IPS-20b (cell line): ENCODE measurements around the gene MYBL2.

Source experiments
- H3K27ac ChIP-seq: one replicate; pipeline ENCODE4 v1.5.1; 2013; ENCODE audit warnings: low read length
- H3K27me3 ChIP-seq: 2 replicates; pipeline ENCODE4 v1.6.1; 2013; ENCODE audit warnings: mild to moderate bottlenecking, low read length, inconsistent platforms; ENCODE audit not compliant: insufficient read depth
- H3K36me3 ChIP-seq: 2 replicates; pipeline ENCODE4 v1.6.1; 2013; ENCODE audit warnings: low read depth, mild to moderate bottlenecking, inconsistent platforms, low read length, moderate library complexity; ENCODE audit not compliant: insufficient read depth
- H3K4me1 ChIP-seq: 2 replicates; pipeline ENCODE4 v1.6.1; 2013; ENCODE audit warnings: mild to moderate bottlenecking, control low read depth, inconsistent platforms, low read length, moderate library complexity; ENCODE audit not compliant: insufficient read depth
- H3K4me3 ChIP-seq: 2 replicates; pipeline ENCODE4 v1.5.1; 2013; ENCODE audit warnings: mild to moderate bottlenecking, low read length, inconsistent platforms
- H3K9ac ChIP-seq: 2 replicates; pipeline ENCODE4 v1.6.1; 2013; ENCODE audit warnings: low read depth, mild to moderate bottlenecking, inconsistent platforms, low read length, moderate library complexity
- H3K9me3 ChIP-seq: 2 replicates; pipeline ENCODE4 v1.6.1; 2013; ENCODE audit warnings: mild to moderate bottlenecking, low read depth, low read length, inconsistent platforms; ENCODE audit not compliant: insufficient read depth

The MYBL2 gene

DNA sequence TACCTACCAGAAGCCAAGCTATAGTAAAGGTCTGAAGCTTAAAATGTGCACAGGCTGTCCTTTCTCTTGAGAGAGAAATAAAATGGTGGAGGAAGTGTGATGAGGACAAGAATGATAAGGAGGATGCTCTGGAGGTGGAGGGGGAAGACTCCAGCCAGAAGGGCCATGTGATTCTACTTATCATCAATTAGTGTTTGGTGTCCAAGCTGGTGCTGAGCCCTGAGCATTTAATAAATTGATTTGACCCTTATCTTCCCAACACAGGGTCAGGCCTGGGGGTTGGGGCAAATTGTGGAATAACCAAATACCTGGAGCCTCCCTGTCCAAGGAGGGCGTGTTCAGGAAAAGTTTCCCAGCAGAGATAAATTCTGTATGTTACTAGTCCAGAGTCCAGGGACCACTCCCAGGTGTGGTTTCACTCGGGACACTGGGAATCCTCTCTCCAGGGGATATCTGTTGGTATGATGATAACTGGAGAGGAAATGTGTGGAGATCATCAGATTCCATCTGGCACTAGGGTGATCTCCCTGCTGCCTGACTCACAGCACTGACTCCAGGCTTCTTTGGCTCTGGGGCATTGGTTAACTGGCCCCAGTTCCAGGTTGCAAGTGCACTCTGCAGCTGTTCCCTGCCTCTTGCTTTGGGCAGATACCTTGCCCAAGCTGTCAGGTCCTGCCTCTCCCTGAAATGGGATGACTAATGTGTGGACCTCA is 3.8 kb upstream of the MYBL2 start:
- Histone ChIP-seq H3K27me3 (peaks cover 21% of the 10 kb centered on the region), H3K4me1 (no peaks in the 10 kb centered on the region), H3K27ac (no peak overlapping the region), H3K9ac (no peak overlapping the region), H3K9me3 (no peaks in the 10 kb centered on the region), H3K4me3 (no peak overlapping the region), H3K36me3 (no peaks in the 10 kb centered on the region)

DNA sequence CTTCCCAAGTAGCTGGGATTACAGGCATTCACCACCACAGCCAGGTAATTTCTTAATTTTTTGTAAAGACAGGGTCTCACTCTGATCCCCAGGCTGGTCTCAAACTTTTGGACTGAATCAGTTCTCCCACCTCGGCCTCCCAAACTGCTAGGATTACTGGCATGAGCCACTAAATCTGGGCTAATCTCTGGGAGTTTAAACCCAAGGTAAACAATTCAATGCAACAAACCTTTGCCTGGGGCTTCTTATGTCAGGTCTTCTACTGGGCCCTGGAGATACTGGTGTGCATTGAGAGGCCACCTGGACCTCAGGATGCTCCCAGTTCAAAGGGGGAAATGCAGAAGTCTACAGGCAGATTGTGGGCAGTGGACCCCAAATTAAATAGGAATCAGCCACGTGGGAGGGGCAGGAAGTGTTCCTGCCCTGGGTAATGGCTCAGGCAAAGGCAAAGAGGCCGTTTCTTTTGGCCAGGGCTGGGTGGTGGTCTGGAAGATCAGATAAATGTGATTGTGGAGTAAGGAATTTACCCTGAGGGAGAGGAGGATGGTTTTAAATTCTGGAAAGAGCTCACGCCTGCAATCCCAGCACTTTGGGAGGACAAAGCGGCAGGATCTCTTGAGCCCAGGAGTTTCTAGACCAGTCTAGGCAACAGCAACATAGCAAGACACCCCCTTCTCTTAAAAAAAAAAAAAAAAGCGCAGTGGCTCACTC is 1.3 kb upstream of the MYBL2 start:
- H3K4me1 ChIP-seq = no peaks in the 10 kb centered on the region; the same call in 1 of the 2 replicates
- no peaks in the 10 kb centered on the region for H3K9me3 ChIP-seq

GRCh38 chr20:43667341-43668132 is 623 bp downstream of the MYBL2 start:
- Histone ChIP-seq H3K4me1 (no peaks in the 10 kb centered on the region; the same call in 1 of the 2 replicates), H3K4me3 (peak overlapping the region; percentile 92), H3K27ac (peak overlapping the region; percentile 54), H3K27me3 (peaks cover 21% of the 10 kb centered on the region), H3K36me3 (peaks cover 26% of the 10 kb centered on the region), H3K9me3 (no peaks in the 10 kb centered on the region), H3K9ac (peak overlapping the region; percentile 94)

More for the DNA sequence above, 1.3 kb upstream of the MYBL2 start:
- Histone ChIP-seq H3K4me3 (no peak overlapping the region), H3K27me3 (peaks cover 21% of the 10 kb centered on the region), H3K27ac (no peak overlapping the region), H3K9ac (no peak overlapping the region), H3K36me3 (peaks cover 15% of the 10 kb centered on the region; the same call in 1 of the 2 replicates)

DNA sequence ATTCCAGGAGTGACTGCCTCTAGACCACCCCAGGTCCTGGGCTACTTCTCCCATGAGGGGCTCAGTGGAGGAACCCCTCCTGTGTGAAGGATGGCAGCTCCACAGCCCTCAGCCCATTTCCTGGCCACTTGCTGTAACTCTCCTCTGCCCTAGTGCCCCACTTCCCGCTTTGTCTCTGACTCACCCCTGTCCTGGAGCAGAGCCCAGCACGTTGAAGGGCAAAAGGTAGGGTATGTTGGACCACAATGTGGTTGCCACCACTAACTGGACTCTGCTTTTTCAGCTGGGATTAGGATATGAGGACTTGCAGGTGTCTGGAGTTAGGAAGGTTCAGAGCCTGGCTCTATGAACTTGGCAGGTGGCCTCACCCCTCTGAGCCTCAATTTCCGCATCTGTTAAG is 2.4 kb downstream of the MYBL2 start:
- H3K27ac ChIP-seq = no peak overlapping the region
- no peaks in the 10 kb centered on the region for H3K9me3 ChIP-seq
- H3K9ac ChIP-seq = no peak overlapping the region; the same call in 1 of the 2 replicates
- no peaks in the 10 kb centered on the region; the same call in 1 of the 2 replicates for H3K4me1 ChIP-seq
- H3K4me3 ChIP-seq = no peak overlapping the region
- peaks cover 42% of the 10 kb centered on the region for H3K36me3 ChIP-seq
- peaks cover 18% of the 10 kb centered on the region; the same call in 1 of the 2 replicates for H3K27me3 ChIP-seq

- Histone ChIP-seq H3K27ac (no peak overlapping the region), H3K27me3 (peaks cover 12% of the 10 kb centered on the region; the same call in 1 of the 2 replicates), H3K4me3 (no peak overlapping the region), H3K36me3 (peaks cover 48% of the 10 kb centered on the region), H3K9me3 (no peaks in the 10 kb centered on the region), H3K9ac (no peak overlapping the region), H3K4me1 (no peaks in the 10 kb centered on the region; the same call in 1 of the 2 replicates)
Measured at GRCh38 chr20:43670423-43670822, 3.5 kb downstream of the MYBL2 start.

DNA sequence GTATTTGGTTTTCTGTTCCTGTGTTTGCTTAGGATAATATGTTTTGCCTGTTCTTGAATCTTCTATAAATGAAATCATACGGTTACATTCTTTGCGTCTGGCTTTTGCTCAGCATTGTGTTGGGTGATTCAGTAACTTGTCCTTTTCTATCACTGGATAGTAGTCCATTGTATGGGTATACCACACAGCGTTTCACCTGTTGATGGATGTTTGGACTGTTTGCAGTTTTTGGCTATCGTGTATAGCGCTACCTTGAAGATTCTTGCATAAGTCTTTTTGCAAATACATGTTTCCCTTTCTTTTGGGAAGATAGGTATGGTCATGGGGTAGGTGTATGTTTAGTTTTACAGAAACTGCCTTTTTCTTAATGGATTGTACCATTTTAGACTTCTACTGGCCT is 9.5 kb downstream of the MYBL2 start:
- Histone ChIP-seq H3K9ac (no peak overlapping the region), H3K36me3 (peaks cover 78% of the 10 kb centered on the region), H3K27ac (no peak overlapping the region), H3K27me3 (no peaks in the 10 kb centered on the region), H3K4me1 (no peaks in the 10 kb centered on the region; the same call in 1 of the 2 replicates), H3K9me3 (no peaks in the 10 kb centered on the region), H3K4me3 (no peak overlapping the region)

- Histone ChIP-seq H3K27me3 (no peaks in the 10 kb centered on the region), H3K4me3 (no peak overlapping the region), H3K4me1 (no peaks in the 10 kb centered on the region; the same call in 1 of the 2 replicates), H3K9me3 (no peaks in the 10 kb centered on the region), H3K27ac (no peak overlapping the region), H3K9ac (no peak overlapping the region), H3K36me3 (peaks cover 66% of the 10 kb centered on the region)
Measured at GRCh38 chr20:43680981-43681380, 14.1 kb downstream of the MYBL2 start.

DNA sequence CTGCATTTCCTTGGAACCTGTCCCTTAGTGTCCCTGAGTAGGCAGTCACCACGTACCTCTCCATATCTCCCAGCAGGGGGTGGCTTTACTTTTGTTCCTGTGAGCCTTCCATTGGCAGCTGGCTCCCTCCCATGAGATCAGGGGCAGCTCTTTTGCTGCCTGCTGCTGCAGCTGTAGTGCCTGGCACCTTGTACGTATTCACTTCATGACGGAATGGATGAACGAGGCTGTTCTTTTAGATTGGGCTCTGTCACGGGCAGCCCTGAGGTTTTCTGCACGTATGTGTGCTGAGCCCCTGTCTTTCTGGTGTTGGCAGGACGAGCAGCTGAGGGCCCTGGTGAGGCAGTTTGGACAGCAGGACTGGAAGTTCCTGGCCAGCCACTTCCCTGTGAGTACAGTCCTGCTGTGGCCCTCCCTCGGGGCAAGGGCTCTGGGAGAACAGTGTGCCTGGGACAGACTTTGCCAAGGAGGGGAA is 14.6 kb downstream of the MYBL2 start:
- Histone ChIP-seq H3K4me1 (no peaks in the 10 kb centered on the region; the same call in 1 of the 2 replicates), H3K27me3 (no peaks in the 10 kb centered on the region), H3K4me3 (no peak overlapping the region), H3K9me3 (no peaks in the 10 kb centered on the region), H3K9ac (no peak overlapping the region), H3K36me3 (peaks cover 66% of the 10 kb centered on the region), H3K27ac (no peak overlapping the region)

DNA sequence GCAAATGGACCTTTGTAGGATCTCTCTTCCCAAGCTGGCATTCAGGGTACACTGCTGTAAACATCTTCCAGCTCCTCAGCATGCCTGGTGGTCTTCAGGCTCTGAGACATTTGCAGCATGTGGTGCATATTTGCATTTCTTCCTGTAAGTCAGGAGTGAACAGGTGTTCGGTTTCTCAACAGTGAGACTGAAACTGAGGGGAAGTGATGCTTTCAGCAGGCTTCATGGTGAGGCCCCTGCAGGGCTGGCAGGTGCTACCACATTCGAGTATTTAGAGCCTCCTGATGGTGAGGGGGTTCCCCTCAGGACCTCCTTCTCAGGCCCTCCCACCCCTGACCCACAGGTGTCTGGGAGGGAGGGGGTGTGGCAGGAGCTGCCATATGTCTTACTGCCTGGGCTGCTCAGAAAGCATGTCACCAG is 15.1 kb downstream of the MYBL2 start:
- no peaks in the 10 kb centered on the region for H3K27me3 ChIP-seq
- peaks cover 66% of the 10 kb centered on the region for H3K36me3 ChIP-seq
- H3K9ac ChIP-seq = no peak overlapping the region
- no peak overlapping the region for H3K4me3 ChIP-seq
- H3K27ac ChIP-seq = no peak overlapping the region
- H3K4me1 ChIP-seq = no peaks in the 10 kb centered on the region; the same call in 1 of the 2 replicates
- H3K9me3 ChIP-seq = no peaks in the 10 kb centered on the region

GRCh38 chr20:43682446-43682845 is 15.5 kb downstream of the MYBL2 start:
- Histone ChIP-seq H3K9me3 (no peaks in the 10 kb centered on the region), H3K36me3 (peaks cover 69% of the 10 kb centered on the region), H3K27ac (no peak overlapping the region), H3K9ac (no peak overlapping the region), H3K4me1 (no peaks in the 10 kb centered on the region), H3K27me3 (no peaks in the 10 kb centered on the region), H3K4me3 (no peak overlapping the region)

GRCh38 chr20:43686820-43687219 is 19.9 kb downstream of the MYBL2 start:
- Histone ChIP-seq H3K4me3 (no peak overlapping the region), H3K9ac (no peak overlapping the region), H3K36me3 (peaks cover 68% of the 10 kb centered on the region), H3K9me3 (no peaks in the 10 kb centered on the region), H3K27ac (no peak overlapping the region), H3K27me3 (no peaks in the 10 kb centered on the region), H3K4me1 (no peaks in the 10 kb centered on the region)
